Fibroblast of villous mesenchyme (primary cell): ENCODE results near the gene IGSF9B. TPM values are rescaled to one million over a fixed set of nuclear protein-coding genes. Genes with fewer than 3 reads are reported as not detected.

ENCODE experiments used
- DNase-seq: peaks from one replicate; pipeline ENCODE4 v3.0.0-alpha.2; 2010; ENCODE audit warnings: low read depth
- H3K4me3 ChIP-seq: 2 replicates; pipeline ENCODE4 v1.5.1; 2011; ENCODE audit warnings: low read depth, mild to moderate bottlenecking, low read length
- CTCF ChIP-seq: IDR thresholded peaks from 2 replicates; pipeline ENCODE4 v1.5.1; 2012; ENCODE audit warnings: low read depth, mild to moderate bottlenecking, low read length; ENCODE audit not compliant: insufficient read depth
- total RNA-seq: library from RNA; depleted of rRNA; stranded (reverse); fragments of >200 nt; gene quantifications from 2 replicates; pipeline ENCODE4 v1.2.3, GENCODE V29; 2012

IGSF9B gene
- total RNA-seq, 1 donor = under 0.01 TPM

GRCh38 chr11:133906746-133907145, 50.0 kb downstream of the IGSF9B start:
- TF ChIP-seq CTCF = no peak

GRCh38 chr11:133906241-133906640, 50.5 kb downstream of the IGSF9B start:
- H3K4me3 ChIP-seq = no peak overlapping the region
- no peak for TF ChIP-seq CTCF
- no peak for DNase-seq

More at GRCh38 chr11:133906746-133907145, 50.0 kb downstream of the IGSF9B start:
- DNase-seq = no peak
- H3K4me3 ChIP-seq = no peak overlapping the region

GRCh38 chr11:133905677-133906156, 51.1 kb downstream of the IGSF9B start:
- TF ChIP-seq CTCF = no peak
- H3K4me3 ChIP-seq = no peak overlapping the region
- no peak for DNase-seq

- no peak for TF ChIP-seq CTCF
- no peak overlapping the region for H3K4me3 ChIP-seq
- no peak for DNase-seq
These were observed 51.8 kb downstream of the IGSF9B start for GRCh38 chr11:133904818-133905515.

GRCh38 chr11:133903875-133904817, 52.6 kb downstream of the IGSF9B start:
- DNase-seq = no peak
- TF ChIP-seq CTCF = no peak
- no peak overlapping the region for H3K4me3 ChIP-seq

GRCh38 chr11:133903056-133903455, 53.7 kb downstream of the IGSF9B start:
- no peak for DNase-seq
- TF ChIP-seq CTCF = no peak
- no peak overlapping the region for H3K4me3 ChIP-seq
